Fibroblast of the aortic adventitia (primary cell): ENCODE results near the gene MMAB. TPM values are rescaled to one million over a fixed set of nuclear protein-coding genes. Genes with fewer than 3 reads are reported as not detected.

Experiments used
- DNase-seq: peaks from one replicate; pipeline ENCODE4 v3.0.0-alpha.2; 2010; ENCODE audit warnings: low read depth
- H3K4me3 ChIP-seq: 2 replicates; pipeline ENCODE4 v1.5.1; 2011; ENCODE audit warnings: low read depth, mild to moderate bottlenecking, control low read depth, low read length, moderate library complexity
- CTCF ChIP-seq: IDR thresholded peaks from 2 replicates; pipeline ENCODE4 v1.5.1; 2011; ENCODE audit warnings: mild to moderate bottlenecking, low read length, control low read depth, inconsistent platforms; ENCODE audit not compliant: insufficient read depth
- total RNA-seq: library from RNA; depleted of rRNA; stranded (reverse); fragments of >200 nt; gene quantifications from 2 replicates; pipeline ENCODE4 v1.2.3, GENCODE V29; 2012; ENCODE audit warnings: low replicate concordance

MMAB gene
- total RNA-seq, 1 donor = 22.0 TPM

- no peak for DNase-seq
- no peak overlapping the region for H3K4me3 ChIP-seq
- no peak for TF ChIP-seq CTCF
Observed at GRCh38 chr12:109545826-109546225, 27.5 kb downstream of the MMAB start.

GRCh38 chr12:109544955-109545531 is 28.3 kb downstream of the MMAB start:
- no peak overlapping the region for H3K4me3 ChIP-seq
- peak; percentile 30 for DNase-seq
- TF ChIP-seq CTCF = no peak

GRCh38 chr12:109542876-109543275 is 30.4 kb downstream of the MMAB start:
- TF ChIP-seq CTCF = no peak
- no peak for DNase-seq
- no peak overlapping the region for H3K4me3 ChIP-seq

- TF ChIP-seq CTCF = no peak
- peak; percentile 27 for DNase-seq
- no peak overlapping the region for H3K4me3 ChIP-seq
Observed at GRCh38 chr12:109542014-109542413, 31.3 kb downstream of the MMAB start.

GRCh38 chr12:109541413-109541726 is 31.9 kb downstream of the MMAB start:
- no peak for TF ChIP-seq CTCF
- no peak overlapping the region for H3K4me3 ChIP-seq
- DNase-seq = no peak

- TF ChIP-seq CTCF = no peak
- DNase-seq = no peak
- no peak overlapping the region for H3K4me3 ChIP-seq
Observed at GRCh38 chr12:109540526-109541412, 32.5 kb downstream of the MMAB start.
